Activated gamma-delta T cell treated with Interleukin-2 at 50 U/mL for 16 hours (primary cell): ENCODE results near the gene ATP5PB.

Experiments
- DNase-seq: peaks from one replicate; pipeline ENCODE4 v3.0.0-alpha.2; 2020

Gene ATP5PB, protein sequence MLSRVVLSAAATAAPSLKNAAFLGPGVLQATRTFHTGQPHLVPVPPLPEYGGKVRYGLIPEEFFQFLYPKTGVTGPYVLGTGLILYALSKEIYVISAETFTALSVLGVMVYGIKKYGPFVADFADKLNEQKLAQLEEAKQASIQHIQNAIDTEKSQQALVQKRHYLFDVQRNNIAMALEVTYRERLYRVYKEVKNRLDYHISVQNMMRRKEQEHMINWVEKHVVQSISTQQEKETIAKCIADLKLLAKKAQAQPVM

DNA sequence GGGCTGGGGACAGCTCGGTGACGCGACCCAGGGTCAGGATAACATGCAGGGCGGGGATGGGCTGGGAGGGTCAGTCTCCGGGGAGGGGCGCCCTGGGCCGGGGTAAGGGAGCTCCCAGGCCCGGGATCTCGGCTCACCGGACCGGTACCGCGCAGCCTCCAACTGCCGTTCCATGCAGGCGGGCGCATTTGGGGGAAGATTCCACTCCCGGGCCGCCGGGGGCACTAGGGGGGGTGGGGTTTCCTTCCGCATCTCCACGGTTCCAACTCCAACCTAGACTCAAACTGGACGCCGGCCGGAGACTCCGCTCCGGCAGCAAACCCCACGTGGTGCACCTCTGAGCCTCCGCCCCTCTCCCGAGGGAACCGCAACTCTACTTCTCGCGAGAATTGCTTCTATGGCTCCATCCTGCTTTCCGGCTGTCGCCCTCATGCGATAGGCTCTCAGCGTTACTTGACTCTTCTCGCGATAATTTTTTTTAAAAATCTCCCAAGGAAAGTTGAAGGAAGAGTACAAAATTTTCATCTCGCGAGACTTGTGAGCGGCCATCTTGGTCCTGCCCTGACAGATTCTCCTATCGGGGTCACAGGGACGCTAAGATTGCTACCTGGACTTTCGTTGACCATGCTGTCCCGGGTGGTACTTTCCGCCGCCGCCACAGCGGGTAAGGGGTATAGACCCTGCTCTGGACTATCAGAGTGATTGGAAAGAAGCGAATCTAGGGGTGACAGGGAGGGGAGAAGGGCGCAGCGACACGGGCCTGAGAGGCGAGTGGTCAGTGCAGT lies at the start of gene ATP5PB, which contains the start of gene WDR77:
Gene ATP5PB, plus strand, starts transcription at position 547 of the 785 bp plus-strand sequence. Its CDS starts 78 bp downstream, at position 625.
Gene WDR77, minus strand, starts transcription at position 339 of the 785 bp plus-strand sequence. Its CDS starts 87 bp downstream, at position 252.
- peak; percentile 84 for DNase-seq

DNA sequence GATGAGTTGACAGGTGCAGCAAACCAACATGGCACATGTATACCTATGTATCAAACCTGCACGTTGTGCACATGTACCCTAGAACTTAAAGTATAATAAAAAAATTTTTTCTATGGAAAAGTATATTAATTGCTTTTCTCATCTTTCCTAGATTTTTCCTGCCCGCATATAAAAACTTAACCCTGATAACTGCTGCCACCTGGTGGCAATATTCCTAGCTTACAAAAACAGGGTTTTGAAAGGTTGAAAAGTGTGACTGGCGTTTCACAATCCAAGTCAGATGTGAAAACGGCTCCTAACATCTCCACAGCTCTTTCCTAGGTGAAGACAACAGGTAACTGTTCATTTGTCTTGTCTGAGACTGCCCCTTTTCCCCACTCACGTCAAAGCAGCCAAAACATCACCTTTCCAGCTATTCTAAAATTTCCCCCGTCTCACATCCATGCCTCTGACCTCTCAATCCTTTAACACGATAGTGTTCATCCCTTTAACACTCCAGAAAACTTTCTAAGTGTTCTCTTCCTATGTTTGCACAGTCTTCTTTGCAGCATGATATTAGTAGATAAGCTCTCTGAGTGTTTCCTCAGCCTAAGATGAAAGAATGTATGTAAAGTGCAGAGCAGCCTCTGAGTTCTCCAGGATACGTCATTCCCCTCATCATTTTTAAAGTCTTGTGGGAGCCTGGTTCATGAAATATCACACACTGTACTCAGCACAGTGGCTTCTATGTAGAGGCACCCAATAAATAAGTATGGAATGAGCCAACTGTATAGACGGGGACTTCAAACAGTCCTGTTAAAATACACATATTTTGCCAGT lies 49.3 kb upstream of the ATP5PB start:
- DNase-seq: peak; percentile 41

DNA sequence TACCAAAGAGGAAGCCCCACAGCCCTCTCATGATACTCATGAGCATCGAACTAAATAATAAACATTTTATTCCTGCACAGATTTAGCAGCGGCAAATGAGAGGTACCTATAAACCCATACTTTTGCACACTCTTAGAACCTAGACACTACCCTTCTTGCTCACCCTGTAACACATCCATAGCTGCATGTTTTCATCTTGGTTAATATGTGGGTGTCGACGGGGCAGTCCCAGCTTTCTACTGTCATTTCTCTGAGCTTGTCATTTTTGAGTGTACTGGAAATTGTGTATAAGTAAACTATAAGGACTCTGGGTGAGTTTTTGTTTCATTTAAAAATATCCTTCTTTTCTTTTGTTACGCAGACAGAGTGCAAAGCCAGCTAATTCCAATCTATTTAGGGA lies 47.2 kb upstream of the ATP5PB start:
- DNase-seq: no peak

DNA sequence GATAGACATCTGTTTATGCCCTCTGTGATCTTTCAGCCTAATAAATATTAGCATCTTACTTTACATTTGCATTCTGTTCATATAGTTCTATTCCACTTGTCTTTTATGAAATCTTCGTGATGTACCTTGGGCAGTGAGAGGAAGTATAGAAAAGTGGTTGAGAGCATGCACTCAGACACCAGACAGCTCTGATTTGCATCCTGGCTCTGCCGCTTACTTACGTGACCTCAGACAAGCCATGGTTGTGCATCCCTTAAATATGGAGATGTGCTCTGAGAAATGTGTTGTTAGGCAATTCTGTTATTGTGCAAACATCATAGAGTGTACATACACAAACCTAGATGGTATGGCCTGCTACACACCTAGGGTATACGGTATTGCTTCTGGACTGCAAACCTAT lies 44.7 kb upstream of the ATP5PB start:
- DNase-seq: no peak

DNA sequence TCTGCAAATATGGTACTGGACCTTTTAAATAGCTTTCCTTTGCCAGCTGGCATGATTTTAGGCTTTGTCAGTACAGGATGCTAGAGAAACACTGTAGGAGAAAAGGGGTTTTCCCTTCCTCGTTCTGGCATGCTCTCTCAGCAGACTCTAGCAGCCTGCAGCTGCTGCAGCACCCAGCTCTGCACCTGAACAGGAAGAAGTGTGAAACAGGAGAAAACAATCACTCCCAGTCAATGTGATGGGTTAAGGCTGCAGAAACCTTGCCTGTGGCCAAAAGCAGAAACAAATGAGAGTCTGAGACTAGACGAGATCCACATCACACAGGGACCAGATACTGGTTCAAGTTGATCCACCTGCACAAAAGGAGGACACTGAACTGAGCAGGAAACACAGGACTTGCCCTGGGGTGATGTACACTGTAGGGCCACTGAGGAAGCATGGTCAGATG lies 42.9 kb upstream of the ATP5PB start:
- DNase-seq: peak; percentile 32

DNA sequence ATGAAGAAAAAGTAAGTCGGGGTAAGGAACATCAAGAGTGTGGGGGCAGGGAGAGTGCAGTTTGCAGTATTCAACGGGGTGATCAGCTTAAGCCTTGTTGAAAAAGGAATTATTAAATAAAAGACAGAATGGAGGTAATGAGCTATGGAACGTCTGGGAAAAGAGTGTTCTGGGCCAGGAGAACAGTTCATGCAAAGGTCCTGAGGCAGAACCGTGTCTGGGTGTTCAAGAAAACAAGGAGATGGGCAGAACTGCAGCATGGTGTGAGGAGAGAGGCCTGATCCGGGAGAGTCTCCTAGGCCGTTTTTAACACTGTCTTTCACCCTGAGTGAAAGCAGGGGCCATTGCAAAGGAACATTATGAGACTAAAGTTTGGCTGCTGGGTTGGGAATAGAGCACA lies 42.0 kb upstream of the ATP5PB start:
- DNase-seq: no peak

DNA sequence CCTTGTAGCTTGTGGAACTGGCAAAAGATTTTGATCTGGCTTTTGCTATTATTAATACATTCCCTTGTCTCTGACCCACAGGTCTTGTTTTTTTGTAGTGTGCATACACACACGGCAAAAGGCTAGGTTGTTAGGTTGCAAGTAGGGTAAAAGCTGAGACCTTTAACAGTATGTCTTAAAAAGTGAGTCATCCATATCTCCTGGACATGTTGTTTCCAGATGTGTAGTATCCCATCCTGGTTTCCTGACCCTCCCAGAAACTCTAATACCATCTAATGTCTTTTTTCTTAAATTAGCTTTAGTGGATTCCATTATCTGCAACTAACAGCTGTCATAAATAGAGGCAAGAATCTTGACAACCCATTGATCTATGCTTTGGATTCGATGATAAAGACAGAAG lies 36.4 kb upstream of the ATP5PB start:
- DNase-seq: no peak

DNA sequence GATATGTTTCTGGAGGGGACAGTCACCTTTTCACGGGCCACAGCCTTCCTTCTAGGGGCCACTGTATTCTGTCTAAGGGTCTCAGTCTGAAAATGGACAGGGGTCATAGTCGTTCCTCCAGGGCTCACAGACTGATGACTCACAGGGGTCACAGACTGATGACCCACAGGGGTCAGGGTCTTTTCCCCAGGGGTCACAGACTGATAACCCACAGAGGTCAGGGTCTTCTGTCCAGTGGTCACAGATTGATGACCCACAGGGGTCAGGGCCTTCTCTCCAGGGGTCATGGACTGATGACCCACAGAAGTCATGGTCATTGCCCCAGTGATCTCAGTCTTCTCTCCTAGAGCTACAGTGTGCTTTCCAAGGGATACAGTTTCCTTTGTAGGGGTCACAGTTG lies 34.5 kb upstream of the ATP5PB start:
- DNase-seq: no peak

DNA sequence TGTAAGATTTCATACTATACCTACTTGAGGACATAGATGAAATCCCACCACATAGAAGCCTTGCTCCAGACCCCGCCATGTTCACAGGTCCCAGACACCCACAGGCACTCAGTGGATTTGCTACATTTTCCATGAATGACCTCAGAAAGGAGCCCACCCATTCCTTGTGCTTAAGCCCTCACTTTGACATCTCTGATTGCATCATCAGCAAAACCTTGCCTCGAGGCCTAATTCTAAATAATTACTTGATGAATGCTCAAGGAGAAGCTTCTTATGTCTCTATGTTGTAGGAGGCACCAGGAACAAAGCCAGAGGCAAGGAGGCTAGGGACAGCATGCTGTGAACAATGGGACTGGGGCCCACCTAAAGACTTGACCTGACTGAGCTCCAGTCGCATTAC lies 33.8 kb upstream of the ATP5PB start:
- DNase-seq: no peak

DNA sequence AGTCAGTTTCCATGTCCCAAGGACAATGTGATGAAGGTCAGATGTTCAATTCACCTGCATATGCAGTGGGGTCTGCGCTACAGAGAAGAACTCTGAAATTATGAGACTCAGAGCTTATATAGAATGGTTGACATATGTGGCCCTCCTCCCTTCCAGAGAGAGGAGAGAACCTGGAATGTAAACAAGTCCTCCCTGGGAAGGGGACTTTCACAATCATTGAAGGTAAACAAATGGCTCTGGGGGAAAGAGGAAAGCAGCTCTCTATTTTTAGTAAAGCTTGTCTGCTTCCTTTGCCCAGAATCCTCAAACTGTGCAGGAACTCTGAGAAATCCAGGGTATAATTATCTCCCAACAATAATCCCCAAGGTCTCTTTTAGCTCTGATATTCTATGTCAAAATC lies 31.5 kb upstream of the ATP5PB start:
- DNase-seq: no peak

DNA sequence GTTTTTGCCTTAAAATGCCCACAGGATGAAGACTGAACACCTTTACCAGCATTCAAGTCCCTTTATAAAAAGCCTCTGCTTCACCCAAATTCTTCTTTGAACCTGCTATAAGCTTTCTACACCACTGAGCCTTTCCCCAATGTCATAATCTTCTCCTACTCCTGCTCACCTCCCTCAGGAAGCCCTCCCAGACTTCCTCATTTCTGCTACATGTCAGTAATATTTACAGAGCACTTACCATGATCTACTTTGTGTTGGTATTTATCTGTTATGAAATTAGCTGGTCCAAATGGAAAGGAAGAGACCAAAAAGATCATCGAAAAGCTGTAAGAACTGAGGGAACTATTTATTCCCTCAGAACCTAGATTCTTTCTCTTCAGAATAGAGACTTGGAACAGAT lies 30.2 kb upstream of the ATP5PB start:
- DNase-seq: no peak

DNA sequence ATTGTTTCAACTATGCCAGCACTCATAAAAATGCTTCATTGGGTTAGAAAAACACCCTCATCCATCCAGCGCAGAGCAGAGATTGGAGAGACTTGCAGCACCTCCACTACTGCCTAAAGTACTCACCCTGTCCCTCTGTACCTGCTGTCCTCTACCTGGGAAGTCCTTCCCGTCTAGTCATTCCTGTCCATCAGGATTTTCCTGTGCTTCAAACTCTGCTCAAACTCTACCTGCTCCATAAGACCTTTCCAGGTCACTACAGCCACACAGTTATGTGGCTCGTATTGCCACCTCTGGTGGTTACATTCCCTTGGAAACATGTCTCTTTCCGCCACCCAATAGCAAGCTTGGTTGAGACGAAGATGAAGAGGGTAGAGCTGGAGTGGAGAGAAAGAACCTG lies 28.9 kb upstream of the ATP5PB start:
- no peak for DNase-seq

DNA sequence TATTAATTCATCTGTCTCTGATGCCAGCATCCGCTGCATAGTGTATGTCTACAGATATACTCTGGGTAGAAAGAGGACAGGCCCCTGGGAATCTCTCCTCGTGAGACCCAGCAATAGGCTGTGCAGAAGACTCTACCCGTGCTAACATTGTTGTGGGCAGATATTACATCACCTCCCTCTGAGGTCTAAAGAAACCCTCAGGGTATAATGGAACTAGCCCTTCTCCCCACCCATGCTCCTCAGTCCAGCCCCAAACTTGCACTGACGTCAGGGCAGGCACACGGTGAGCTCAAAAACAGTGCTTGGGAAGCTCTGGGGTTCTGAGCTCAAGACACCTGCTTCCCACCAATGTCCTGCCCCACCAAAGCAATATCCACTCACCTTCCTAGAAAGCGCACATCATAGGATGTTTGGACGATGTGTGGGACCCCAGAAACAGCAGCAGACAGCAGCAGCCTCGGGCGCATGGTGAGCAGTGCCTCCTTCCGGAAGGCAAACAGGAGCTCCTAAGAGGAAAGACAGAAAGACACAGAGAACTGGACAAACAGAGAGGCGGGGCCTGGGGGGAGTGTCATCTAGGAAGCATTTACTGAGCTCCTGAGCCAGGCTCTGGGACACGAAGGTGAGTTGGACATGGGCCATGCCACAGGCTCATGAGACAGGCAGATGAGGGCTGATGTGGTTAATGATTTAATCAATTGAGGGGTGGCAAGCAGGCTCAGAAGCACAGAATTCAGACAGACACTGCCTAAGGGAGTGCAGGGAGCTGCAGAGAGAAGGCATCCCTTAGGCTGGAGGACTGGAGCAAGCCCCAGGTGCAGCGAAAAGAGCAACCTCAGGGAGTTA lies 26.5 kb upstream of the ATP5PB start:
- DNase-seq: no peak

DNA sequence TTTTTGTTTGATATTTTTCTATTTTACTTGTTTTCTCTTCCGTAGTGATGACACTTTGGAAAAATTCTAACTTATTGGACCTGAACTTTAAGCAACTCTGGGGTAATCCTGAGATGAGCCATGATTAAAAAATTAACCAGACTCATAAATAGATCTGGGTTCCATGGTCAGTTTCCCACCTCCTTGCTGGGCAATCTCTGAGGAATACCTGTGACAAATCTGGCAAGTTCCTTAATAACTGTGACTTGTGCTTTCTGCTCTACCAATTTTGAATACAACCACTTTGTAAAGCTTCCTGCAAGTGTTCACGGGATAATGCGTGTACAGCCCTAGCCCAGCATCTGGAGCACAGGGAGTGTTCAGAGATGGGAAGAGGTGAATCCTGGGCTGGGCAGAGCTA lies 25.0 kb upstream of the ATP5PB start:
- no peak for DNase-seq

DNA sequence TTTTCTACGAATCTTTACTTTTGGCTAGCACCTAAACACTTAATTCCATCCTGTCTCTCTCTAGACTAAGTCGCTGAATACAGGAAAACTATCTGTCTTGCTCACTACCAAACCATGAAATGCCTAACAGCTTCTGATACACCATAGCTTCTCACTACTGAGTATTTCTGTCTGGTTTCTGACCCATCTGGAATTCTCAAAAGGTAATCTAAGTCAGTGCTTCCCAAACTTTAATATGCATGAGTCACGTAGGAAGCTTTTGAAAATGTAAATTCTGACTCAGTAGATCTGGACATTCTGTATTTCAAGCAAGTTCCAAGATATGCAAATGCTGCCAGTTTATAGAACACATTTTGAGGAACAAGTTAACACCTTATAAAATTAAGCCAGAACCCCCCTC lies 12.5 kb upstream of the ATP5PB start:
- DNase-seq: no peak

DNA sequence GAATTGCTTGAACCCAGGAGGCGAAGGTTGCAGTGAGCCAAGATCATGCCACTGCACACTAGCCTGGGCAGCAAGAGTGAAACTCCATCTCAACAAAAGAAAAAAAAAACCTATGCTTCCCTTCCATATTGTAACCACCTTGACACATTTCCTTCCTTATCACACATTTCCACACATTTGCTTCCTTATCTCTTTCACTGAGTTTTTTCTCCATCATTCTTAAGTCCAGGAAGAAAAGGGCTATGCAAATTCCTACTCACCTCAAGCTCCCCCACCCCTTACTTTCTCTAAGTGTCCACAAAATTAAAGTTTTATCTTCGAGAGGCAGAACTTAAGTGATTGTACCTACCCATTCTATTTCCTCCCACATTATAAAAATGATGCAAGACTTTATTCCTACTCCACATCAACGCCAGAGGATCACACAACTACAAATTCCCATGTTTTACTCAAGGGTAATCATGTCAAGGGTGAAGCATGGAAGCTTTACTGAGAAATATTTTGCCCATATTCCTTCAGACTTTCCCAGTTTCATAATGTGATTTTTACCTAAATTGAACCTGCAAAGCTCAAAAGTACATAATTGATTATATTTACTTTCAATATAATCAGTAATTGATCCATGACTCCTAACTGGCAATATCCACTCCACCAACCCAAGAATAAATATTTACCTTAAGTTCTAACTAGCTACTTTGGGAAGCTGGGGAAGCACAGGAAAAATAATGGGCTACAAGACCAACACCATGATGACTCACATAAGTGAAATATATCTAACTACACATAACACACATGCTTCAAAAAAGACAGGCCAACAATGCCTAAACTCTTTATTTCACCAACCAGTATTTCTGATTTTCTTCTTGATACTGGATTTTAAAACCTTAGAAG lies 9.6 kb upstream of the ATP5PB start:
- no peak for DNase-seq

DNA sequence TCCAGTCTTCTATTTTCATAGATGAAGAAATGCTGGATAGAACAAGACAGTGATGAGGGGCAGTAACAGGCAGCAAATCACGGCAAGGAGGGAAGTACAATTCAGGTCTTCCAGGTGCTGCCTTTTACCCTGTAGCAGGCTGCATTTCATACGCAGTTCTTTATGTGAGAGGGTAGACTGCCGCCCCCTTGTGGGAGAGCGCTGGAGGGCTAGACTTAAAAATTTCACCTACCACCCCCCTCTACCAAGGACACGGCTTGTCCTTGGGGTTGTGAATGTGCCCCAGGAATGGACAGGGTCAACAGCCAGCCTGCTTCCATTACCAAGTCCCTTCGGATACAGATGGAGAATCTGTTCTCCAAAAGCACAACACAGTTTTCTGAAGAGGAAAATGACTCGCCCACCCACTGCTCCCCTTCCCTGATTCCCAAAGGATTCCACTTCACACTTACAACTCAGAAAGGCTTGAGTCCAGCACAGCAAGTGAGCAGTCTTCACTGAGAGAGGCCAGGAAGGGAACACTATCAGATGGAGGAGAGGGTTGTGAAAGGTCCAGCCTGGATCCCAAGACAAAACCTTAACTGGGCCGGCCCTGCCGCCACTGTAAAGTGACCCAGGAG lies 7.6 kb upstream of the ATP5PB start:
- DNase-seq: peak; percentile 60

DNA sequence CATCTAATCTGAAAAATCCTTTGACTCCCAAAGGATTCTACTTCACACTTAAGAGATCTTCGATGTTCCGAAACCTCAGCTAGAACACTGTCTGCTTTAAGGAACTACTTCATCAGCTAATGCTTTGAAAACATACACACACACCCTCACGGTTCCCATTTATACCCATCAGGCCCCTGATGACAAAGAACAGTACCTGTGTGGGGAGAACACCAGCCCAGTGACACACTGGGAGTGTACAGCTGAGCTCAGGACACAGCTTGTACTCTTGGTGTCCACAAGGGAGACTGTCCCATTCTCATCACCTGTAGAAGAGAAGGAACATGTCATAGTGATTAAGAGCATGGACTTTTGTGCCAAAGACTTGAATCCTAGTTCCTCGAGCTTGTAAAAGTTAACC lies 6.8 kb upstream of the ATP5PB start:
- no peak for DNase-seq

DNA sequence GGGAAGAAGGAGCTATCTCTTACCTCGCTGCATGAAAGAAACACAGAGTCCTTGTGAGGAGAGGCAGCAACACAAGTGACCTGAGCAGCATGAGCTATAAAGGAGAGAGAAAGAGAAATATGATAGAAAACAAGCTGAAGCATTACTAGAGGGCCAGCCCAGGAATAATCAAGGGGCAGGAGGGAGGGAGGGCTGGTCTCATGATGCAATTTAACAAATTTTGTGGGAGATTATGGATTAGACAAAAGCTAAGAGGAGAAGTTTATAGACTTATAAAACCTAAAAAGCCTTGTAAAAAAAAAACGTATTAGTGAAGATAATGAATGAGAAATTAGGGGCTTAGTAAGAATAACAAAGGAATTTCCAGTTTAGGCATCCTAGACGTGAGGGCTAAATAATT lies 5.2 kb upstream of the ATP5PB start:
- DNase-seq: no peak

DNA sequence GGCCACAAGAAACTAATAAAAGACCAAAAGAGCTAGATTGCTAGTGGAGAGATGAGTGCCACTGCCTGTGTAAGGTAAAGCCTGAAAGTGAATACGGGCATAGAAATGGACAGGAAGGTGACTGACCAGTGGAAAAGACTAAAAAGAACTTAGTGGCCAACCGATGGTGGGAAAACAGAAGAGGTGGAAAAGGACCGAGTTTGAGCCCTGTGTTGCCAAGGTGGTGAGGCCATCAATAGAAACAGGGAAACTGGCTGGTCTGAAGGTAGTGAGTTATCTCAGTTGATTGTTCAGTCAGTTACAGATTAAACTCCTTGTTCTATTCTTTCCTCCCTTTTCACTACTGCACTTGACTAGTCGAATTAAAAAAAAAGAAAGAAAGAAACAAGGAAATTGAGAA lies 2.7 kb upstream of the ATP5PB start:
- DNase-seq: no peak
